DOHH2 (cell line): Measurements from ENCODE around the gene CFAP97.

Experiments used
- H3F3A ChIP-seq: fragments of 200-600 bp; sonication (generic), shearing (Covaris generic); 2 replicates; pipeline ENCODE4 v1.6.0; 2016; ENCODE audit warnings: antibody characterized with exemption, mild to moderate bottlenecking; ENCODE audit not compliant: control insufficient read depth, insufficient read depth
- H3K27ac ChIP-seq: fragments of 200-600 bp; sonication (generic); 2 replicates; pipeline ENCODE4 v1.5.1; 2014; ENCODE audit warnings: low read depth, mild to moderate bottlenecking, low read length, moderate library complexity
- H3K27me3 ChIP-seq: fragments of 200-600 bp; sonication (generic); 2 replicates; pipeline ENCODE4 v1.6.1; 2014; ENCODE audit warnings: mild to moderate bottlenecking, low read length, mixed read lengths; ENCODE audit not compliant: control insufficient read depth
- H3K36me3 ChIP-seq: fragments of 200-600 bp; sonication (generic); 2 replicates; pipeline ENCODE4 v1.6.1; 2014; ENCODE audit warnings: mild to moderate bottlenecking, low read length, moderate library complexity, mixed read lengths; ENCODE audit not compliant: control insufficient read depth
- H3K4me1 ChIP-seq: fragments of 200-600 bp; sonication (generic); 2 replicates; pipeline ENCODE4 v1.6.1; 2014; ENCODE audit warnings: mild to moderate bottlenecking, low read length, mixed read lengths; ENCODE audit not compliant: control insufficient read depth
- H3K4me2 ChIP-seq: fragments of 200-600 bp; sonication (generic); 2 replicates; pipeline ENCODE4 v1.6.0; 2014; ENCODE audit warnings: mild to moderate bottlenecking, low read length, moderate library complexity
- H3K4me3 ChIP-seq: fragments of 200-600 bp; sonication (generic); 2 replicates; pipeline ENCODE4 v1.5.1; 2014; ENCODE audit warnings: mild to moderate bottlenecking, low read length, mixed read lengths
- H3K79me2 ChIP-seq: fragments of 200-600 bp; sonication (generic); 2 replicates; pipeline ENCODE4 v1.6.1; 2014; ENCODE audit warnings: mild to moderate bottlenecking, low read length, mixed read lengths; ENCODE audit not compliant: control insufficient read depth
- H3K9me2 ChIP-seq: fragments of 200-600 bp; sonication (generic); replicated peaks from 2 replicates; pipeline ENCODE4 v1.6.1; 2014; ENCODE audit warnings: mild to moderate bottlenecking, low read length, mixed read lengths; ENCODE audit not compliant: control insufficient read depth
- H3K9me3 ChIP-seq: fragments of 200-600 bp; sonication (generic); 2 replicates; pipeline ENCODE4 v1.6.1; 2014; ENCODE audit warnings: antibody characterized with exemption, low read length, mixed read lengths; ENCODE audit not compliant: control insufficient read depth, insufficient read depth
- H4K20me1 ChIP-seq: fragments of 200-600 bp; sonication (generic); 2 replicates; pipeline ENCODE4 v1.6.0; 2014; ENCODE audit warnings: low read depth, mild to moderate bottlenecking, antibody characterized with exemption, low read length, moderate library complexity; ENCODE audit not compliant: control insufficient read depth, insufficient read depth
- EZH2phosphoT487 ChIP-seq: fragments of 200-600 bp; sonication (generic); IDR thresholded peaks from 2 replicates; pipeline ENCODE4 v1.6.1; 2017; ENCODE audit warnings: borderline replicate concordance, mild to moderate bottlenecking, antibody characterized with exemption, low read length, moderate library complexity, mixed read lengths
- TF ChIP-seq, protein P1 (sequence below): fragments of 200-600 bp; sonication (generic); IDR thresholded peaks from one replicate; pipeline ENCODE4 v1.5.1; 2014; ENCODE audit warnings: antibody characterized with exemption, mild to moderate bottlenecking, low read depth, low read length; ENCODE audit not compliant: poor library complexity, severe bottlenecking

The CFAP97 gene

DNA sequence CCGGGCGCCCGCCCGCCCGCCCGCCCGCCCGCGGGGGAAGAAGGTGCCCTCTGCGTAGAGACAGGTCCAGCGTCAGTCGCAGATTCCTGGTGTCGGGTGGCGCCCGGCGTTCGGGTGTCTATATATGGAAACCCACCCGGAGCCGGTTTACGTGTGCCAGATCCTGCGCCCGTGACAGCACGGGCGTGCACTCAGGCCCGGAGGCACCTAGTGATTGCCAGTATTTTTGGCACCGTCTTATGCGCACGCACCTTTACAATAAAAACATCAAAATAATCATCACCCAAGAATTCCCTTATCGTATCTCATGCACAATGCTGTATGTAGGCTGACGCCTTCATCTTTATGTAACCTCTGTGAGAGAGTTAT, 60.2 kb downstream of the CFAP97 start:
- peaks cover 6% of the 10 kb centered on the region for H3F3A ChIP-seq
- no peaks in the 10 kb centered on the region for H3K9me2 ChIP-seq
- peaks cover 20% of the 10 kb centered on the region for H3K4me1 ChIP-seq
- H3K4me2 ChIP-seq, result peak overlapping the region; percentile 76
- peaks cover 31% of the 10 kb centered on the region for H3K36me3 ChIP-seq
- no peak overlapping the region for H3K27ac ChIP-seq
- TF ChIP-seq, protein P1, sequence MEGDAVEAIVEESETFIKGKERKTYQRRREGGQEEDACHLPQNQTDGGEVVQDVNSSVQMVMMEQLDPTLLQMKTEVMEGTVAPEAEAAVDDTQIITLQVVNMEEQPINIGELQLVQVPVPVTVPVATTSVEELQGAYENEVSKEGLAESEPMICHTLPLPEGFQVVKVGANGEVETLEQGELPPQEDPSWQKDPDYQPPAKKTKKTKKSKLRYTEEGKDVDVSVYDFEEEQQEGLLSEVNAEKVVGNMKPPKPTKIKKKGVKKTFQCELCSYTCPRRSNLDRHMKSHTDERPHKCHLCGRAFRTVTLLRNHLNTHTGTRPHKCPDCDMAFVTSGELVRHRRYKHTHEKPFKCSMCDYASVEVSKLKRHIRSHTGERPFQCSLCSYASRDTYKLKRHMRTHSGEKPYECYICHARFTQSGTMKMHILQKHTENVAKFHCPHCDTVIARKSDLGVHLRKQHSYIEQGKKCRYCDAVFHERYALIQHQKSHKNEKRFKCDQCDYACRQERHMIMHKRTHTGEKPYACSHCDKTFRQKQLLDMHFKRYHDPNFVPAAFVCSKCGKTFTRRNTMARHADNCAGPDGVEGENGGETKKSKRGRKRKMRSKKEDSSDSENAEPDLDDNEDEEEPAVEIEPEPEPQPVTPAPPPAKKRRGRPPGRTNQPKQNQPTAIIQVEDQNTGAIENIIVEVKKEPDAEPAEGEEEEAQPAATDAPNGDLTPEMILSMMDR, result no peak
- no peak for TF ChIP-seq EZH2phosphoT487
- H3K27me3 ChIP-seq, result no peaks in the 10 kb centered on the region
- H3K9me3 ChIP-seq, result no peaks in the 10 kb centered on the region
- peaks cover 22% of the 10 kb centered on the region for H3K79me2 ChIP-seq
- no peaks in the 10 kb centered on the region for H4K20me1 ChIP-seq
- peak overlapping the region; percentile 86 for H3K4me3 ChIP-seq

DNA sequence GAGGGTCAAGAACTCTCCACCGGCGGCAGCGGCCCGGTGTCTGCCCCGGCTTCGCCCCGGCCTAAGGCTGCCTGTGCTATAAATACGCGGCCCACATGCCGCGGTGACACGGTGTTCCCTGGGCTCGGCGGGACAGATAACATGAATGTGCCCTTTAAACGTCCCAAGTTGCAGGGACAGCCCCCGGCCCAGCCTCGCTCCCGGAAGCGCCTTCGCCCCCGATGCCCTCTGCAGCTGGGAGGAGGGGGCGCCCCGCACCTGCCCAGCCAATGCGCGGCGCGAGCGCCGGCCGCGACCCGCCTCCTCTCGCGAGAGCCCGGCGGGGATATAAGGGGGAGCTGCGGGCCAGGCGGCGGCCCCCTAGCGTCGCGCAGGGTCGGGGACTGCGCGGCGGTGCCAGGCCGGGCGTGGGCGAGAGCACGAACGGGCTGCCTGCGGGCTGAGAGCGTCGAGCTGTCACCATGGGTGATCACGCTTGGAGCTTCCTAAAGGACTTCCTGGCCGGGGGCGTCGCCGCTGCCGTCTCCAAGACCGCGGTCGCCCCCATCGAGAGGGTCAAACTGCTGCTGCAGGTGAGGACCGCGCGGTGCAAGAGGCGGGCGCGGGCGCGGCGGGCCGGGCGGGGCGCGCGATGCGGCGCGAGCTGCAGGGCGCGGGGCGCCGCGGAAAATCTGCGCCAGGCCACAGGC, 60.7 kb downstream of the CFAP97 start, which contains the start of gene SLC25A4:
TSS of gene SLC25A4 (plus strand) at position 355 of the 689 bp plus-strand sequence. CDS start at position 462, 107 bp downstream.
- Histone ChIP-seq H3K27ac (peak within 1 kb of the TSS; percentile 27; the same call in 1 of the 2 replicates), H3K9me2 (no peaks in the 10 kb centered on the region)
- TF ChIP-seq, protein P1, result peak; percentile 51
- no peak for TF ChIP-seq EZH2phosphoT487

DNA sequence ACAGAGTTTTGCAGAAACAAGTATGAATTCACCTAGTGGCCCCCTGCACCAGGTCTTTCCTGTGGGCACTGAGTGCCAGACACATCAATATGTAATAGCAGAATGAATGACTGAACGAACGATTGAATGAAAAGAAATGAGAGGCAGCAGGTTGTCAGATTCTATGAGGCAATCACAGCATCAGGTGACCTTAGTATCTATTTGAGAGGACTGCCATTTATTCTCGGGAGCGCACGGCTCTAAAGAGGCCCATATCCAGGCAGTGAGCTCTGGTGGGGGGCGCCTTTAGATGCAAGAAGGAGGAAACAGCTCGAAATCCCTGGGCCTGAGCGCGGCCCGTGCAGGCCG, 61.3 kb downstream of the CFAP97 start:
- Histone ChIP-seq H3K27ac (peak overlapping the region; percentile 27; the same call in 1 of the 2 replicates), H3K9me2 (no peaks in the 10 kb centered on the region)
- TF ChIP-seq, protein P1, result no peak
- TF ChIP-seq EZH2phosphoT487, result no peak

More for the DNA sequence above, 60.7 kb downstream of the CFAP97 start, which contains the start of gene SLC25A4:
- peaks cover 6% of the 10 kb centered on the region for H3F3A ChIP-seq
- H3K36me3 ChIP-seq, result peaks cover 31% of the 10 kb centered on the region
- peaks cover 22% of the 10 kb centered on the region for H3K79me2 ChIP-seq
- peak within 1 kb of the TSS; percentile 86 for H3K4me3 ChIP-seq
- H3K27me3 ChIP-seq, result no peaks in the 10 kb centered on the region
- H3K4me2 ChIP-seq, result peak within 1 kb of the TSS; percentile 76
- no peaks in the 10 kb centered on the region for H3K9me3 ChIP-seq
- no peaks in the 10 kb centered on the region for H4K20me1 ChIP-seq
- H3K4me1 ChIP-seq, result peaks cover 20% of the 10 kb centered on the region

More for the DNA sequence above, 61.3 kb downstream of the CFAP97 start:
- H3F3A ChIP-seq, result peaks cover 6% of the 10 kb centered on the region
- H3K27me3 ChIP-seq, result no peaks in the 10 kb centered on the region
- H3K79me2 ChIP-seq, result peaks cover 22% of the 10 kb centered on the region
- H3K4me2 ChIP-seq, result peak overlapping the region; percentile 76
- no peaks in the 10 kb centered on the region for H3K9me3 ChIP-seq
- H3K4me1 ChIP-seq, result peaks cover 20% of the 10 kb centered on the region
- H3K36me3 ChIP-seq, result peaks cover 31% of the 10 kb centered on the region
- H3K4me3 ChIP-seq, result peak overlapping the region; percentile 86
- no peaks in the 10 kb centered on the region for H4K20me1 ChIP-seq
